ENCODE data around the gene ASPM. TPM values are rescaled to one million over a fixed set of nuclear protein-coding genes. Genes with fewer than 3 reads are reported as not detected.

ASPM gene
- total and polyA plus RNA-seq, 2 donors (not counting 1 experiment from before 2014, with no cell fraction given) = 0.13 to 0.27 TPM

GRCh38 chr1:197049100-197049499 lies 97.4 kb downstream of the ASPM start:
- no peak overlapping the region for H3K4me3 Mint-ChIP-seq
- CTCF ChIA-PET = no interaction called here
- intact Hi-C loops (cut with micrococcal nuclease) = no loop called here

GRCh38 chr1:197042676-197043341 lies 103.7 kb downstream of the ASPM start:
- 72% methylated on average over 2 of the region's 4 CpGs for WGBS (ENCODE audit: insufficient coverage)
- peaks cover 5% of the 10 kb centered on the region for H3K9me3 Mint-ChIP-seq (ENCODE audit: insufficient read depth)
- H4K20me1 ChIP-seq (ENCODE audit: control insufficient read depth, insufficient read depth, low read length, poor library complexity, severe bottlenecking) = no peaks in the 10 kb centered on the region
- H3K4me1 ChIP-seq (ENCODE audit: control insufficient read depth in 2 of 2, insufficient read depth in 2 of 2, low read length in 2 of 2) = no peaks in the 10 kb centered on the region
- no peak overlapping the region for H3K4me2 ChIP-seq (replicated peaks; ENCODE audit: low read depth, low read length, poor library complexity, severe bottlenecking)
- intact Hi-C loops (cut with micrococcal nuclease) = no loop called here
- H2AFZ ChIP-seq (ENCODE audit: insufficient read depth, low read depth, low read length, poor library complexity, severe bottlenecking) = no peak overlapping the region
- H3K4me3 ChIP-seq (ENCODE audit: control extremely low read depth in 1 of 5, extremely low read depth in 1 of 5, insufficient read depth in 1 of 5, low read depth in 2 of 5, low read length in 4 of 5) = no peak overlapping the region
- no peaks in the 10 kb centered on the region for H3K36me3 ChIP-seq (replicated peaks in 1 of 2; ENCODE audit: control extremely low read depth in 1 of 2, control insufficient read depth in 1 of 2, extremely low read depth in 1 of 2, insufficient read depth in 2 of 2, low read length in 1 of 2)
- H3K4me3 Mint-ChIP-seq = no peak overlapping the region
- H3K27me3 Mint-ChIP-seq = no peaks in the 10 kb centered on the region
- peaks cover 0 to 1% (median 0%) of the 10 kb centered on the region in 3 donors for H3K9me3 ChIP-seq (ENCODE audit: control extremely low read depth in 1 of 3, control insufficient read depth in 2 of 3, insufficient read depth in 1 of 3, low read length in 2 of 3)
- no peak for TF ChIP-seq EZH2 (IDR thresholded peaks at IDR 0.05; ENCODE audit: borderline replicate concordance, insufficient read depth, low read depth, low read length, poor library complexity, severe bottlenecking)
- TF ChIP-seq CTCF (IDR thresholded peaks at IDR 0.05) = no peak
- no peak overlapping the region for H3K27ac Mint-ChIP-seq
- H3K27me3 ChIP-seq (replicated peaks in 1 of 4; ENCODE audit: control extremely low read depth in 1 of 4, control insufficient read depth in 3 of 4, insufficient read depth in 4 of 4, low read length in 3 of 4) = peaks cover 0 to 4% (median 0%) of the 10 kb centered on the region in 4 experiments
- CTCF ChIA-PET = no interaction called here
- POLR2A ChIA-PET = no interaction called here
- ATAC-seq (ENCODE audit: low read depth) (no peak), DNase-seq (no peak)
- H3K79me2 ChIP-seq (ENCODE audit: control insufficient read depth, insufficient read depth, low read length) = no peaks in the 10 kb centered on the region
- no peak overlapping the region for H3K9ac ChIP-seq (ENCODE audit: low read length)
- H3K27ac ChIP-seq (ENCODE audit: low read length in 2 of 2) = no peak overlapping the region
- H3K4me1 Mint-ChIP-seq = no peaks in the 10 kb centered on the region

More at GRCh38 chr1:197049100-197049499, 97.4 kb downstream of the ASPM start:
- POLR2A ChIA-PET = no interaction called here
- DNase-seq (no peak), ATAC-seq (ENCODE audit: low read depth) (no peak)
- Histone ChIP-seq H3K4me3 (ENCODE audit: control extremely low read depth in 1 of 5, extremely low read depth in 1 of 5, insufficient read depth in 1 of 5, low read depth in 2 of 5, low read length in 4 of 5) (no peak overlapping the region), H3K36me3 (replicated peaks in 1 of 2; ENCODE audit: control extremely low read depth in 1 of 2, control insufficient read depth in 1 of 2, extremely low read depth in 1 of 2, insufficient read depth in 2 of 2, low read length in 1 of 2) (no peaks in the 10 kb centered on the region), H3K9ac (ENCODE audit: low read length) (no peak overlapping the region), H3K79me2 (ENCODE audit: control insufficient read depth, insufficient read depth, low read length) (no peaks in the 10 kb centered on the region), H3K4me1 (ENCODE audit: control insufficient read depth in 2 of 2, insufficient read depth in 2 of 2, low read length in 2 of 2) (no peaks in the 10 kb centered on the region), H3K9me3 (ENCODE audit: control extremely low read depth in 1 of 3, control insufficient read depth in 2 of 3, insufficient read depth in 1 of 3, low read length in 2 of 3) (peaks cover 0 to 2% (median 0%) of the 10 kb centered on the region in 3 donors), H4K20me1 (ENCODE audit: control insufficient read depth, insufficient read depth, low read length, poor library complexity, severe bottlenecking) (no peaks in the 10 kb centered on the region), H3K27ac (ENCODE audit: low read length in 2 of 2) (no peak overlapping the region), H3K27me3 (replicated peaks in 1 of 4; ENCODE audit: control extremely low read depth in 1 of 4, control insufficient read depth in 3 of 4, insufficient read depth in 4 of 4, low read length in 3 of 4) (no peaks in the 10 kb centered on the region), H3K4me2 (replicated peaks; ENCODE audit: low read depth, low read length, poor library complexity, severe bottlenecking) (no peak overlapping the region), H2AFZ (ENCODE audit: insufficient read depth, low read depth, low read length, poor library complexity, severe bottlenecking) (no peak overlapping the region)
- peaks cover 5% of the 10 kb centered on the region for H3K9me3 Mint-ChIP-seq (ENCODE audit: insufficient read depth)
- no peak overlapping the region for H3K27ac Mint-ChIP-seq
- H3K4me1 Mint-ChIP-seq = no peaks in the 10 kb centered on the region
- no peak for TF ChIP-seq EZH2 (IDR thresholded peaks at IDR 0.05; ENCODE audit: borderline replicate concordance, insufficient read depth, low read depth, low read length, poor library complexity, severe bottlenecking)
- no peak for TF ChIP-seq CTCF (IDR thresholded peaks at IDR 0.05)
- H3K27me3 Mint-ChIP-seq = no peaks in the 10 kb centered on the region

Measured in B cell (primary cell).